Vagina (tissue), 2 donors: ENCODE results near the gene TMX1. TPM values are rescaled to one million over a fixed set of nuclear protein-coding genes. Genes with fewer than 3 reads are reported as not detected.

Experiments used
- DNase-seq, 2 donors: peaks; one replicate each; pipeline ENCODE4 v3.0.0-alpha.2; 2017; ENCODE audit errors: extremely low spot score in 2 of 2
- H3K27ac ChIP-seq: fragments of 200-600 bp; sonication (generic); one replicate; pipeline ENCODE4 v1.5.1; 2019
- H3K27me3 ChIP-seq: fragments of 200-600 bp; sonication (generic); one replicate; pipeline ENCODE4 v1.5.1; 2019
- H3K36me3 ChIP-seq, 2 donors: fragments of 200-600 bp; sonication (generic); one replicate each; pipeline ENCODE4 v1.5.1; 2017 to 2019
- H3K4me1 ChIP-seq: fragments of 200-600 bp; sonication (generic); one replicate; pipeline ENCODE4 v1.5.1; 2019
- H3K4me3 ChIP-seq, 2 donors: fragments of 200-600 bp; sonication (generic); 1 replicate in 1 of 2; 2 replicates in 1 of 2; pipeline ENCODE4 v1.5.1; 2016 to 2019
- H3K9me3 ChIP-seq: fragments of 200-600 bp; sonication (generic); one replicate; pipeline ENCODE4 v1.5.1; 2019
- CTCF ChIP-seq, 3 experiments: fragments of 450-650 bp in 2 of 3; fragments of 200-600 bp in 1 of 3; sonication (generic) in 1 of 3; IDR thresholded peaks; one replicate each; pipeline ENCODE4 v1.5.1; 2017 to 2019; ENCODE audit warnings: antibody characterized with exemption in 3 of 3, mild to moderate bottlenecking in 2 of 3, moderate library complexity in 2 of 3
- POLR2A ChIP-seq, 2 donors: fragments of 450-650 bp; IDR thresholded peaks; one replicate each; pipeline ENCODE4 v1.6.1; 2017; ENCODE audit warnings: antibody characterized with exemption in 2 of 2, mild to moderate bottlenecking in 2 of 2, moderate library complexity in 2 of 2
- POLR2AphosphoS5 ChIP-seq, 2 donors: sonication (generic); formaldehyde crosslinking; IDR thresholded peaks; one replicate each; pipeline ENCODE4 v1.9.0; 2017; ENCODE audit warnings: antibody characterized with exemption in 2 of 2, mild to moderate bottlenecking in 2 of 2, low read depth in 1 of 2; ENCODE audit not compliant: insufficient read depth in 1 of 2
- intact Hi-C: fragments of 100-400 bp; cut with DNase I; formaldehyde crosslinking; loops from one replicate; pipeline ENCODE4 v1.15.1; 2023
- total RNA-seq: library from RNA; depleted of rRNA; stranded (reverse); fragments of >200 nt; gene quantifications from one replicate; pipeline ENCODE4 v1.2.3, GENCODE V29; 2016

TMX1 gene
- total RNA-seq, 1 donor from 2014 or later: 17.4 TPM

- Histone ChIP-seq H3K27ac (no peak overlapping the region), H3K9me3 (no peaks in the 10 kb centered on the region), H3K36me3 (no peaks in the 10 kb centered on the region), H3K27me3 (no peaks in the 10 kb centered on the region), H3K4me3 (no peak overlapping the region), H3K4me1 (no peaks in the 10 kb centered on the region)
- TF ChIP-seq CTCF (IDR thresholded peaks at IDR 0.05) (no peak), POLR2AphosphoS5 (IDR thresholded peaks at IDR 0.05; ENCODE audit: insufficient read depth in 1 of 2, low read depth in 1 of 2) (no peak), POLR2A (IDR thresholded peaks at IDR 0.05) (no peak)
- intact Hi-C loops: no loop called here
- no peak for DNase-seq
These were observed 15.5 kb upstream of the TMX1 start for GRCh38 chr14:51224551-51224950.

- no peaks in the 10 kb centered on the region for H3K36me3 ChIP-seq
- intact Hi-C loops: no loop called here
- no peak for TF ChIP-seq POLR2AphosphoS5 (IDR thresholded peaks at IDR 0.05; ENCODE audit: insufficient read depth in 1 of 2, low read depth in 1 of 2)
- TF ChIP-seq CTCF (IDR thresholded peaks at IDR 0.05): no peak
- TF ChIP-seq POLR2A (IDR thresholded peaks at IDR 0.05): no peak
- no peaks in the 10 kb centered on the region for H3K4me1 ChIP-seq
- DNase-seq: no peak
- H3K27ac ChIP-seq: no peak overlapping the region
- no peak overlapping the region for H3K4me3 ChIP-seq
- H3K9me3 ChIP-seq: no peaks in the 10 kb centered on the region
- H3K27me3 ChIP-seq: no peaks in the 10 kb centered on the region
These were observed 14.3 kb upstream of the TMX1 start for GRCh38 chr14:51225751-51226150.

GRCh38 chr14:51228391-51228790, 11.7 kb upstream of the TMX1 start:
- intact Hi-C loops: no loop called here
- no peak overlapping the region for H3K4me3 ChIP-seq
- no peak overlapping the region for H3K27ac ChIP-seq
- H3K36me3 ChIP-seq: no peaks in the 10 kb centered on the region
- no peaks in the 10 kb centered on the region for H3K27me3 ChIP-seq
- H3K4me1 ChIP-seq: no peaks in the 10 kb centered on the region
- DNase-seq: no peak
- H3K9me3 ChIP-seq: no peaks in the 10 kb centered on the region
- TF ChIP-seq CTCF (IDR thresholded peaks at IDR 0.05) (no peak), POLR2AphosphoS5 (IDR thresholded peaks at IDR 0.05; ENCODE audit: insufficient read depth in 1 of 2, low read depth in 1 of 2) (no peak), POLR2A (IDR thresholded peaks at IDR 0.05) (no peak)

- TF ChIP-seq CTCF (IDR thresholded peaks at IDR 0.05) (no peak), POLR2AphosphoS5 (IDR thresholded peaks at IDR 0.05; ENCODE audit: insufficient read depth in 1 of 2, low read depth in 1 of 2) (no peak), POLR2A (IDR thresholded peaks at IDR 0.05) (no peak)
- H3K4me3 ChIP-seq: no peak overlapping the region
- no peaks in the 10 kb centered on the region for H3K9me3 ChIP-seq
- no peaks in the 10 kb centered on the region for H3K4me1 ChIP-seq
- H3K36me3 ChIP-seq: no peaks in the 10 kb centered on the region
- intact Hi-C loops: no loop called here
- DNase-seq: no peak
- H3K27me3 ChIP-seq: no peaks in the 10 kb centered on the region
- no peak overlapping the region for H3K27ac ChIP-seq
These were observed 11.2 kb upstream of the TMX1 start for GRCh38 chr14:51228890-51229289.

- Histone ChIP-seq H3K27ac (no peak overlapping the region), H3K27me3 (no peaks in the 10 kb centered on the region), H3K36me3 (no peaks in the 10 kb centered on the region), H3K9me3 (no peaks in the 10 kb centered on the region), H3K4me1 (peaks cover 3% of the 10 kb centered on the region), H3K4me3 (no peak overlapping the region)
- TF ChIP-seq POLR2AphosphoS5 (IDR thresholded peaks at IDR 0.05; ENCODE audit: insufficient read depth in 1 of 2, low read depth in 1 of 2) (no peak), POLR2A (IDR thresholded peaks at IDR 0.05) (no peak), CTCF (IDR thresholded peaks at IDR 0.05) (no peak)
- no peak for DNase-seq
- intact Hi-C loops: loop anchor here (10.0 kb wide), 1 partner anchor 292 kb away; the partner anchor contains the start of gene PYGL
These were observed 3.7 kb upstream of the TMX1 start for GRCh38 chr14:51236314-51236713.
